Caco-2 (cell line): ENCODE data around the gene TSC22D4. TPM values are rescaled to one million over a fixed set of nuclear protein-coding genes. Genes with fewer than 3 reads are reported as not detected.

ENCODE experiments used
- BruUV-seq: library from RNA; stranded (reverse); fragments of 400-500 nt; replicated peaks from 2 replicates; lab custom pipeline; 2021; lab: Mats Ljungman, UMichigan
- CTCF ChIA-PET: fragments of 300-600 bp; sonication (Branson Sonifier 250); formaldehyde crosslinking; loops from one replicate; lab custom pipeline; 2022; ENCODE audit warnings: antibody characterized with exemption; lab: Charles Lee
- POLR2A ChIA-PET: fragments of 300-600 bp; sonication (Branson Sonifier 250); formaldehyde crosslinking; loops from one replicate; lab custom pipeline; 2022; ENCODE audit warnings: antibody characterized with exemption; lab: Charles Lee
- DNase-seq, 2 experiments: peaks; one replicate each; pipeline versions ENCODE4 v3.0.0 to v3.0.0-alpha.2; 2020 to 2022
- H3K27me3 ChIP-seq: replicated peaks from 2 replicates; pipeline ENCODE4 v1.6.0; 2011; ENCODE audit warnings: low read length; ENCODE audit not compliant: control insufficient read depth, insufficient read depth
- H3K36me3 ChIP-seq: 2 replicates; pipeline ENCODE4 v1.5.1; 2011; ENCODE audit warnings: low read length; ENCODE audit not compliant: control insufficient read depth, insufficient read depth
- H3K4me1 ChIP-seq: fragments of 250-450 bp; sonication (Bioruptor Pico); 2 replicates; pipeline ENCODE4 v1.5.1; 2020; ENCODE audit warnings: mild to moderate bottlenecking
- H3K4me3 ChIP-seq: 2 replicates; pipeline ENCODE4 v1.5.1; 2011; ENCODE audit warnings: low read depth, mild to moderate bottlenecking, control low read depth, low read length
- H3K9me3 ChIP-seq: fragments of 250-450 bp; sonication (Bioruptor Pico); 2 replicates; pipeline ENCODE4 v1.5.1; 2020; ENCODE audit warnings: mild to moderate bottlenecking, moderate library complexity
- H3K27ac Mint-ChIP-seq: one replicate; pipeline ENCODE4 v1.8.0; 2022; ENCODE audit warnings: mixed read lengths; ENCODE audit not compliant: unreplicated experiment
- H3K27me3 Mint-ChIP-seq: one replicate; pipeline ENCODE4 v1.8.0; 2022; ENCODE audit warnings: mixed read lengths; ENCODE audit not compliant: insufficient read depth, unreplicated experiment
- H3K36me3 Mint-ChIP-seq: one replicate; pipeline ENCODE4 v1.8.0; 2022; ENCODE audit warnings: mild to moderate bottlenecking, mixed read lengths; ENCODE audit not compliant: insufficient read depth, unreplicated experiment
- H3K4me1 Mint-ChIP-seq: one replicate; pipeline ENCODE4 v1.8.0; 2022; ENCODE audit warnings: low read depth, mixed read lengths; ENCODE audit not compliant: unreplicated experiment
- H3K4me3 Mint-ChIP-seq: one replicate; pipeline ENCODE4 v1.8.0; 2022; ENCODE audit warnings: mild to moderate bottlenecking, moderate library complexity, mixed read lengths; ENCODE audit not compliant: unreplicated experiment
- H3K9me3 Mint-ChIP-seq: one replicate; pipeline ENCODE4 v1.8.0; 2022; ENCODE audit warnings: mixed read lengths; ENCODE audit not compliant: unreplicated experiment
- intact Hi-C: fragments of 100-400 bp; cut with micrococcal nuclease; formaldehyde crosslinking; loops from one replicate; pipeline ENCODE4 v1.10.0; 2022; ENCODE audit not compliant: unreplicated experiment
- total RNA-seq: library from RNA; stranded (reverse); gene quantifications from 2 replicates; pipeline ENCODE4 v1.2.3, GENCODE V29; 2022
- TF ChIP-seq, protein P1 (sequence below), 2 experiments: fragments of 200-600 bp in 1 of 2; IDR thresholded peaks; 1 replicate in 1 of 2; 2 replicates in 1 of 2; pipeline versions ENCODE4 v1.5.1 to v1.8.0; 2011 to 2022; ENCODE audit warnings: antibody characterized with exemption in 1 of 2, control low read depth in 1 of 2, inconsistent platforms in 1 of 2, low read depth in 1 of 2, low read length in 1 of 2, mild to moderate bottlenecking in 1 of 2, moderate library complexity in 1 of 2; ENCODE audit not compliant: insufficient read depth in 1 of 2, severe bottlenecking in 1 of 2, unreplicated experiment in 1 of 2

TSC22D4 gene
- total RNA-seq, 1 experiment from 2014 or later = 27.2 TPM

DNA sequence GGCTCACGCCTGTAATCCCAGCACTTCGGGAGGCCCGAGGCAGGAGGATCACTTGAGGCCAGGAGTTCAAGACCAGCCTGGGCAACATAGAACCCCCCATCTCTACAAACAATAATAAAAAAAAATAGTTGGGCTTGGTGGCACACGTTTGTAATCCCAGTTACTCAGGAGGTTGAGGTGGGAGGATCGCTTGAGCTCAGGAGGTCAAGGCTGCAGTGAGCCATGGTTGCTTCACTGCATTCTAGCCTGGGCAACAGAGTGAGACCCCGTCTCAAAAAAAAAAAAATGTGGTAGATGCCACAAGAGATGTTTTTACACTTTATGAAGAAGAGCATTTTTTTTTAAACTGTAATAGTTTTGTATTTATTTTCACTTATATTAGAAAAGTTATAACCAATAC is 17.5 kb upstream of the TSC22D4 start:
- DNase-seq = no peak
- Histone ChIP-seq H3K36me3 (no peaks in the 10 kb centered on the region), H3K4me3 (no peak overlapping the region), H3K9me3 (no peaks in the 10 kb centered on the region), H3K27me3 (no peaks in the 10 kb centered on the region), H3K4me1 (0 out of 2 replicates have a peak, but pooled peaks cover 4% of the 10 kb centered on the region)
- H3K27me3 Mint-ChIP-seq = no peaks in the 10 kb centered on the region
- POLR2A ChIA-PET = no interaction called here
- H3K9me3 Mint-ChIP-seq = no peaks in the 10 kb centered on the region
- H3K36me3 Mint-ChIP-seq = peaks cover 10% of the 10 kb centered on the region
- H3K27ac Mint-ChIP-seq = no peak overlapping the region
- no TSS peak for BruUV-seq
- H3K4me3 Mint-ChIP-seq = no peak overlapping the region
- TF ChIP-seq, protein P1, sequence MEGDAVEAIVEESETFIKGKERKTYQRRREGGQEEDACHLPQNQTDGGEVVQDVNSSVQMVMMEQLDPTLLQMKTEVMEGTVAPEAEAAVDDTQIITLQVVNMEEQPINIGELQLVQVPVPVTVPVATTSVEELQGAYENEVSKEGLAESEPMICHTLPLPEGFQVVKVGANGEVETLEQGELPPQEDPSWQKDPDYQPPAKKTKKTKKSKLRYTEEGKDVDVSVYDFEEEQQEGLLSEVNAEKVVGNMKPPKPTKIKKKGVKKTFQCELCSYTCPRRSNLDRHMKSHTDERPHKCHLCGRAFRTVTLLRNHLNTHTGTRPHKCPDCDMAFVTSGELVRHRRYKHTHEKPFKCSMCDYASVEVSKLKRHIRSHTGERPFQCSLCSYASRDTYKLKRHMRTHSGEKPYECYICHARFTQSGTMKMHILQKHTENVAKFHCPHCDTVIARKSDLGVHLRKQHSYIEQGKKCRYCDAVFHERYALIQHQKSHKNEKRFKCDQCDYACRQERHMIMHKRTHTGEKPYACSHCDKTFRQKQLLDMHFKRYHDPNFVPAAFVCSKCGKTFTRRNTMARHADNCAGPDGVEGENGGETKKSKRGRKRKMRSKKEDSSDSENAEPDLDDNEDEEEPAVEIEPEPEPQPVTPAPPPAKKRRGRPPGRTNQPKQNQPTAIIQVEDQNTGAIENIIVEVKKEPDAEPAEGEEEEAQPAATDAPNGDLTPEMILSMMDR (IDR thresholded peaks at IDR 0.05; ENCODE audit: insufficient read depth in 1 of 2, low read depth in 1 of 2, low read length in 1 of 2, severe bottlenecking in 1 of 2, unreplicated experiment in 1 of 2) = no peak
- CTCF ChIA-PET = no interaction called here
- no peaks in the 10 kb centered on the region for H3K4me1 Mint-ChIP-seq
- intact Hi-C loops = no loop called here

- Mint-ChIP-seq H3K9me3 (no peaks in the 10 kb centered on the region), H3K4me1 (no peaks in the 10 kb centered on the region), H3K4me3 (peak overlapping the region; percentile 24), H3K36me3 (peaks cover 10% of the 10 kb centered on the region), H3K27me3 (no peaks in the 10 kb centered on the region), H3K27ac (peak overlapping the region; percentile 31)
- TF ChIP-seq, protein P1 (IDR thresholded peaks at IDR 0.05; ENCODE audit: insufficient read depth in 1 of 2, low read depth in 1 of 2, low read length in 1 of 2, severe bottlenecking in 1 of 2, unreplicated experiment in 1 of 2) = no peak
- ChIA-PET CTCF (interaction anchor here (1.1 kb wide), 1 partner anchor 66 kb away, joined by 3 read pairs; no protein-coding TSS in a partner anchor), POLR2A (no interaction called here)
- BruUV-seq = no TSS peak
- DNase-seq = peak in 1 of 2 experiments; percentile 41
- Histone ChIP-seq H3K4me3 (peak overlapping the region; percentile 41), H3K9me3 (no peaks in the 10 kb centered on the region), H3K36me3 (no peaks in the 10 kb centered on the region), H3K27me3 (no peaks in the 10 kb centered on the region), H3K4me1 (no peaks in the 10 kb centered on the region)
- intact Hi-C loops = no loop called here
Observed at GRCh38 chr7:100493476-100494264, 14.7 kb upstream of the TSC22D4 start.

DNA sequence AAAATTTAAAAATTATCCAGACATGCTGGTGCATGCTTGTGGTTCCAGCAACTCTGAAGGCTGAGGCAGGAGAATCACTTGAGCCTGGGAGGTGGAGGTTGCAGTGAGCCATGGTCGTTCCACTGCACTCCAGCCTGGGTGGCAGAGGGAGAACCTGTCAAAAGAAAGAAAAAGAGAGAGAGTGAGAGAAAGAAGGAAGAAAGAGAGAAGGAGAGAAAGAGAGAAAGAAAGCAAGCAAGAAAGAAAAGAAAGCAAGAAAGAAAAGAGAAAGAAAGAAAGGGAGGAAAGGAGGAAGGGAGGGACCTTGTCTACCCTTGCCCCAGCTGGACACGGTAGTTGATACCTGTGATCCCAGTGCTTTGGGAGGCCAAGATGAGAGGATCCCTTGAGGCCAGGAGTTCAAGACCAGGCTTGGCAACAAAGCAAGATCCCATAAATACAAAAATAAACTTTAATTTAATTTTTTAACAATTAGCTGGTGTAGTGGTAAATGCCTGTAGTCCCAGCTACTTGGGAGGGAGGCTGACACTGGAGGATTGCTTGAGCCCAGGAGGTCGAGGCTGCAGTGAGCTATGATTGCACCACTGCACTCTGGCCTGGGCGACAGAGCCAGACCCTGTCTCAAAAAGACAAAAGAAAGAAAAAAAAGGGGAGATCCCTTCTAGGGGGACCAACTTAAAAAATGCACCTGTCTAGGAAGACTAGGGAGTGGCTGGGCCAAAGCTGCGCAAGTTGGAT is 13.9 kb upstream of the TSC22D4 start:
- Histone ChIP-seq H3K4me3 (peak overlapping the region; percentile 41), H3K27me3 (no peaks in the 10 kb centered on the region), H3K9me3 (no peaks in the 10 kb centered on the region), H3K4me1 (no peaks in the 10 kb centered on the region), H3K36me3 (no peaks in the 10 kb centered on the region)
- Mint-ChIP-seq H3K36me3 (peaks cover 10% of the 10 kb centered on the region), H3K4me1 (no peaks in the 10 kb centered on the region), H3K27ac (peak overlapping the region; percentile 31), H3K9me3 (no peaks in the 10 kb centered on the region), H3K4me3 (peak overlapping the region; percentile 24), H3K27me3 (no peaks in the 10 kb centered on the region)
- no peak for DNase-seq
- CTCF ChIA-PET = interaction anchor here (1.1 kb wide), 1 partner anchor 67 kb away, joined by 3 read pairs; no protein-coding TSS in a partner anchor
- intact Hi-C loops = no loop called here
- TF ChIP-seq, protein P1 (IDR thresholded peaks at IDR 0.05; ENCODE audit: insufficient read depth in 1 of 2, low read depth in 1 of 2, low read length in 1 of 2, severe bottlenecking in 1 of 2, unreplicated experiment in 1 of 2) = no peak
- BruUV-seq = no TSS peak
- POLR2A ChIA-PET = no interaction called here
